ENCODE results near the gene SPOUT1.
"Not testable (repeated sequence)": the region's sequence is repeated elsewhere in the genome, so short reads cannot be mapped to it uniquely, and the experiment has no call there.

SPOUT1 gene

GRCh38 chr9:128851779-128852600 lies 22.4 kb upstream of the SPOUT1 start:
- peak; percentile 12 for TF ChIP-seq CTCF (IDR thresholded peaks at IDR 0.05; ENCODE audit: insufficient read depth, low read length, poor library complexity, severe bottlenecking)
- not testable (repeated sequence) for H2AFZ ChIP-seq (ENCODE audit: low read depth, low read length, severe bottlenecking); H3K27ac ChIP-seq (ENCODE audit: low read depth, low read length); H3K9me2 ChIP-seq (replicated peaks; ENCODE audit: insufficient read depth, low read length); H3K27me3 ChIP-seq (ENCODE audit: low read length); H4K20me1 ChIP-seq (ENCODE audit: low read depth, low read length); H3K9me3 ChIP-seq (ENCODE audit: insufficient read depth, low read length); H3K4me2 ChIP-seq (ENCODE audit: low read depth, low read length, poor library complexity, severe bottlenecking); H3K4me3 ChIP-seq (ENCODE audit: insufficient read depth, low read length, poor library complexity, severe bottlenecking); H3K9ac ChIP-seq (ENCODE audit: low read length); H3F3A ChIP-seq (ENCODE audit: insufficient read depth); H3K36me3 ChIP-seq (ENCODE audit: low read length)
- peaks cover 34% of the 10 kb centered on the region for H3K79me2 ChIP-seq (ENCODE audit: insufficient read depth, low read length)

GRCh38 chr9:128851024-128851423 lies 21.4 kb upstream of the SPOUT1 start:
- H3F3A ChIP-seq (ENCODE audit: insufficient read depth); H3K9ac ChIP-seq (ENCODE audit: low read length); H3K9me3 ChIP-seq (ENCODE audit: insufficient read depth, low read length); H3K27me3 ChIP-seq (ENCODE audit: low read length); H3K4me2 ChIP-seq (ENCODE audit: low read depth, low read length, poor library complexity, severe bottlenecking); H2AFZ ChIP-seq (ENCODE audit: low read depth, low read length, severe bottlenecking); H4K20me1 ChIP-seq (ENCODE audit: low read depth, low read length); H3K9me2 ChIP-seq (replicated peaks; ENCODE audit: insufficient read depth, low read length); H3K36me3 ChIP-seq (ENCODE audit: low read length); H3K27ac ChIP-seq (ENCODE audit: low read depth, low read length); H3K4me3 ChIP-seq (ENCODE audit: insufficient read depth, low read length, poor library complexity, severe bottlenecking): not testable (repeated sequence)
- peaks cover 43% of the 10 kb centered on the region for H3K79me2 ChIP-seq (ENCODE audit: insufficient read depth, low read length)

- Histone ChIP-seq H3K36me3 (ENCODE audit: low read length) (0 out of 2 replicates have a peak, but pooled peaks cover 2% of the 10 kb centered on the region), H2AFZ (ENCODE audit: low read depth, low read length, severe bottlenecking) (no peak overlapping the region), H3K4me2 (ENCODE audit: low read depth, low read length, poor library complexity, severe bottlenecking) (no peak overlapping the region), H3K4me3 (ENCODE audit: insufficient read depth, low read length, poor library complexity, severe bottlenecking) (no peak overlapping the region), H3K9me2 (replicated peaks; ENCODE audit: insufficient read depth, low read length) (no peaks in the 10 kb centered on the region), H3K27ac (ENCODE audit: low read depth, low read length) (no peak overlapping the region), H3K27me3 (ENCODE audit: low read length) (no peaks in the 10 kb centered on the region), H3F3A (ENCODE audit: insufficient read depth) (peaks cover 6% of the 10 kb centered on the region; the same call in 1 of the 2 replicates), H3K9ac (ENCODE audit: low read length) (no peak overlapping the region), H4K20me1 (ENCODE audit: low read depth, low read length) (no peaks in the 10 kb centered on the region), H3K79me2 (ENCODE audit: insufficient read depth, low read length) (peaks cover 43% of the 10 kb centered on the region), H3K9me3 (ENCODE audit: insufficient read depth, low read length) (no peaks in the 10 kb centered on the region)
- TF ChIP-seq EZH2phosphoT487 (conservative IDR thresholded peaks at IDR 0.05; ENCODE audit: low read length) (no peak), CTCF (IDR thresholded peaks at IDR 0.05; ENCODE audit: insufficient read depth, low read length, poor library complexity, severe bottlenecking) (no peak)
Observed at GRCh38 chr9:128847803-128848202, 18.2 kb upstream of the SPOUT1 start.

GRCh38 chr9:128846680-128847030 lies 17.1 kb upstream of the SPOUT1 start:
- H3K27me3 ChIP-seq (ENCODE audit: low read length), result no peaks in the 10 kb centered on the region
- H2AFZ ChIP-seq (ENCODE audit: low read depth, low read length, severe bottlenecking), result no peak overlapping the region
- H4K20me1 ChIP-seq (ENCODE audit: low read depth, low read length), result no peaks in the 10 kb centered on the region
- no peaks in the 10 kb centered on the region for H3K9me2 ChIP-seq (replicated peaks; ENCODE audit: insufficient read depth, low read length)
- no peaks in the 10 kb centered on the region for H3F3A ChIP-seq (ENCODE audit: insufficient read depth)
- H3K9ac ChIP-seq (ENCODE audit: low read length), result no peak overlapping the region
- H3K36me3 ChIP-seq (ENCODE audit: low read length), result 0 out of 2 replicates have a peak, but pooled peaks cover 2% of the 10 kb centered on the region
- H3K4me2 ChIP-seq (ENCODE audit: low read depth, low read length, poor library complexity, severe bottlenecking), result no peak overlapping the region
- TF ChIP-seq CTCF (IDR thresholded peaks at IDR 0.05; ENCODE audit: insufficient read depth, low read length, poor library complexity, severe bottlenecking), result no peak
- TF ChIP-seq EZH2phosphoT487 (conservative IDR thresholded peaks at IDR 0.05; ENCODE audit: low read length), result no peak
- H3K9me3 ChIP-seq (ENCODE audit: insufficient read depth, low read length), result no peaks in the 10 kb centered on the region
- no peak overlapping the region for H3K27ac ChIP-seq (ENCODE audit: low read depth, low read length)
- no peak overlapping the region for H3K4me3 ChIP-seq (ENCODE audit: insufficient read depth, low read length, poor library complexity, severe bottlenecking)
- H3K79me2 ChIP-seq (ENCODE audit: insufficient read depth, low read length), result peaks cover 35% of the 10 kb centered on the region

All from SU-DHL-6 (cell line).